ENCODE measurements around the gene RIPK3. TPM values are rescaled to one million over a fixed set of nuclear protein-coding genes. Genes with fewer than 3 reads are reported as not detected.

Gene RIPK3
- polyA plus RNA-seq, 4 donors: 2.6 to 4.4 (median 3.5) TPM

Other genes with a start within 250 kb of the RIPK3 start
- 10 to 100 TPM; 28.6 to 35.6 (median 30.8) TPM for gene PCK2, start 245.7 kb downstream of the RIPK3 start, polyA plus RNA-seq (ENCODE audit: insufficient read length in 4 of 4)
- gene DCAF11, start 225.2 kb downstream of the RIPK3 start, polyA plus RNA-seq (ENCODE audit: insufficient read length in 4 of 4): 10 to 100 TPM; 77.2 to 88.6 (median 83.0) TPM
- 1 to 10 TPM; 2.2 to 5.2 (median 3.0) TPM for gene NRL, start 225.0 kb downstream of the RIPK3 start, polyA plus RNA-seq (ENCODE audit: insufficient read length in 4 of 4)
- gene FITM1, start 209.3 kb downstream of the RIPK3 start, polyA plus RNA-seq (ENCODE audit: insufficient read length in 4 of 4): 1 to 10 TPM in 3 of 4 donors, under 1 TPM in 1; 0.48 to 2.2 (median 1.3) TPM
- 100 to 1,000 TPM; 185 to 235 (median 203) TPM for gene PSME1, start 203.8 kb downstream of the RIPK3 start, polyA plus RNA-seq (ENCODE audit: insufficient read length in 4 of 4)
- 10 to 100 TPM; 12.3 to 29.3 (median 22.3) TPM for gene EMC9, start 198.4 kb downstream of the RIPK3 start, polyA plus RNA-seq (ENCODE audit: insufficient read length in 4 of 4)
- 100 to 1,000 TPM; 150 to 177 (median 159) TPM for gene PSME2, start 193.4 kb downstream of the RIPK3 start, polyA plus RNA-seq (ENCODE audit: insufficient read length in 4 of 4)
- gene RNF31, start 192.5 kb downstream of the RIPK3 start, polyA plus RNA-seq (ENCODE audit: insufficient read length in 4 of 4): 10 to 100 TPM; 43.6 to 60.2 (median 57.7) TPM
- gene IRF9, start 178.7 kb downstream of the RIPK3 start, polyA plus RNA-seq (ENCODE audit: insufficient read length in 4 of 4): 10 to 100 TPM; 52.3 to 68.0 (median 59.7) TPM
- gene REC8, start 167.9 kb downstream of the RIPK3 start, polyA plus RNA-seq (ENCODE audit: insufficient read length in 4 of 4): 10 to 100 TPM; 46.0 to 93.7 (median 68.0) TPM
- 10 to 100 TPM; 32.7 to 40.9 (median 37.0) TPM for gene IPO4, start 151.2 kb downstream of the RIPK3 start, polyA plus RNA-seq (ENCODE audit: insufficient read length in 4 of 4)
- gene TM9SF1, start 144.6 kb downstream of the RIPK3 start, polyA plus RNA-seq (ENCODE audit: insufficient read length in 4 of 4): 10 to 100 TPM; 31.9 to 52.0 (median 43.9) TPM
- gene TSSK4, start 134.3 kb downstream of the RIPK3 start, polyA plus RNA-seq (ENCODE audit: insufficient read length in 4 of 4): 10 to 100 TPM in 2 of 4 donors, 1 to 10 TPM in 2; 3.1 to 13.9 (median 7.2) TPM
- gene CHMP4A, start 126.5 kb downstream of the RIPK3 start, polyA plus RNA-seq (ENCODE audit: insufficient read length in 4 of 4): 10 to 100 TPM; 43.3 to 76.6 (median 53.2) TPM
- 10 to 100 TPM; 10.2 to 18.0 (median 12.1) TPM for gene MDP1, start 123.9 kb downstream of the RIPK3 start, polyA plus RNA-seq (ENCODE audit: insufficient read length in 4 of 4)
- 100 to 1,000 TPM; 206 to 248 (median 222) TPM for gene NEDD8, start 107.6 kb downstream of the RIPK3 start, polyA plus RNA-seq (ENCODE audit: insufficient read length in 4 of 4)
- 100 to 1,000 TPM; 106 to 121 (median 117) TPM for gene GMPR2, start 107.1 kb downstream of the RIPK3 start, polyA plus RNA-seq (ENCODE audit: insufficient read length in 4 of 4)
- gene TINF2, start 97.4 kb downstream of the RIPK3 start, polyA plus RNA-seq (ENCODE audit: insufficient read length in 4 of 4): 10 to 100 TPM; 54.2 to 64.5 (median 57.8) TPM
- gene TGM1, start 76.8 kb downstream of the RIPK3 start, polyA plus RNA-seq (ENCODE audit: insufficient read length in 4 of 4): 1 to 10 TPM in 3 of 4 donors, under 1 TPM in 1; 0.92 to 4.5 (median 2.5) TPM
- 10 to 100 TPM; 18.0 to 31.1 (median 20.8) TPM for gene RABGGTA, start 68.4 kb downstream of the RIPK3 start, polyA plus RNA-seq (ENCODE audit: insufficient read length in 4 of 4)
- 10 to 100 TPM; 41.0 to 52.5 (median 49.9) TPM for gene DHRS1, start 40.2 kb downstream of the RIPK3 start, polyA plus RNA-seq (ENCODE audit: insufficient read length in 4 of 4)
- 10 to 100 TPM; 24.1 to 29.0 (median 26.9) TPM for gene NOP9, start 40.1 kb downstream of the RIPK3 start, polyA plus RNA-seq (ENCODE audit: insufficient read length in 4 of 4)
- gene CIDEB, start 32.0 kb downstream of the RIPK3 start, polyA plus RNA-seq (ENCODE audit: insufficient read length in 4 of 4): 10 to 100 TPM; 22.4 to 25.3 (median 23.9) TPM
- 1 to 10 TPM; 1.6 to 5.6 (median 2.9) TPM for gene LTB4R2, start 29.9 kb downstream of the RIPK3 start, polyA plus RNA-seq (ENCODE audit: insufficient read length in 4 of 4)
- 1 to 10 TPM; 2.2 to 7.3 (median 5.0) TPM for gene LTB4R, start 28.5 kb downstream of the RIPK3 start, polyA plus RNA-seq (ENCODE audit: insufficient read length in 4 of 4)
- gene ADCY4, start 4.9 kb downstream of the RIPK3 start, polyA plus RNA-seq (ENCODE audit: insufficient read length in 4 of 4): 10 to 100 TPM; 15.8 to 26.6 (median 21.4) TPM
- gene NFATC4, start 28.2 kb upstream of the RIPK3 start, polyA plus RNA-seq (ENCODE audit: insufficient read length in 4 of 4): 10 to 100 TPM; 49.8 to 95.6 (median 72.3) TPM
- gene NYNRIN, start 59.0 kb upstream of the RIPK3 start, polyA plus RNA-seq (ENCODE audit: insufficient read length in 4 of 4): 10 to 100 TPM; 47.9 to 53.0 (median 49.6) TPM
- gene CBLN3, start 89.7 kb upstream of the RIPK3 start, polyA plus RNA-seq (ENCODE audit: insufficient read length in 4 of 4): 1 to 10 TPM; 2.7 to 3.8 (median 3.2) TPM
- 10 to 100 TPM; 39.5 to 53.7 (median 46.6) TPM for gene KHNYN, start 90.0 kb upstream of the RIPK3 start, polyA plus RNA-seq (ENCODE audit: insufficient read length in 4 of 4)
- gene SDR39U1, start 102.8 kb upstream of the RIPK3 start, polyA plus RNA-seq (ENCODE audit: insufficient read length in 4 of 4): 10 to 100 TPM; 49.6 to 92.1 (median 72.5) TPM
- gene CMA1, start 168.3 kb upstream of the RIPK3 start, polyA plus RNA-seq (ENCODE audit: insufficient read length in 4 of 4): under 1 TPM; 0.16 to 0.94 (median 0.40) TPM
- gene CTSG, start 236.3 kb upstream of the RIPK3 start, polyA plus RNA-seq (ENCODE audit: insufficient read length in 4 of 4): under 1 TPM; 0.27 to 0.88 (median 0.69) TPM